ENCODE results near the gene C10orf62.
"Not testable (repeated sequence)": the region's sequence is repeated elsewhere in the genome, so short reads cannot be mapped to it uniquely, and the experiment has no call there.

The C10orf62 gene

GRCh38 chr10:97589479-97589878 lies at the start of gene C10orf62:
C10orf62 (plus strand) TSS chr10:97589721; CDS start chr10:97589898, 177 bp downstream.
- no peak for DNase-seq

GRCh38 chr10:97540669-97541500 lies 48.6 kb upstream of the C10orf62 start:
- DNase-seq: no peak

GRCh38 chr10:97542169-97543024 lies 47.1 kb upstream of the C10orf62 start:
- peak in 1 of 2 donors; percentile 29 for DNase-seq

- peak in 1 of 2 donors; percentile 72 for DNase-seq
Measured at GRCh38 chr10:97543025-97543546, 46.4 kb upstream of the C10orf62 start.

- DNase-seq: no peak
Measured at GRCh38 chr10:97546456-97547270, 42.9 kb upstream of the C10orf62 start.

GRCh38 chr10:97547271-97547600 lies 42.3 kb upstream of the C10orf62 start:
- no peak for DNase-seq

- DNase-seq: no peak
Measured at GRCh38 chr10:97547962-97548361, 41.6 kb upstream of the C10orf62 start.

- no peak for DNase-seq
Measured at GRCh38 chr10:97548828-97549455, 40.6 kb upstream of the C10orf62 start.

- no peak for DNase-seq
Measured at GRCh38 chr10:97549587-97550322, 39.8 kb upstream of the C10orf62 start.

- no peak for DNase-seq
Measured at GRCh38 chr10:97550336-97551149, 39.0 kb upstream of the C10orf62 start.

- no peak for DNase-seq
Measured at GRCh38 chr10:97551271-97551670, 38.2 kb upstream of the C10orf62 start.

GRCh38 chr10:97553575-97554031 lies 35.9 kb upstream of the C10orf62 start:
- DNase-seq: peak; percentile 56 to 61

- DNase-seq: not testable (repeated sequence)
Measured at GRCh38 chr10:97554336-97554735, 35.2 kb upstream of the C10orf62 start.

GRCh38 chr10:97555541-97555940 lies 34.0 kb upstream of the C10orf62 start:
- DNase-seq: not testable (repeated sequence)

- DNase-seq: not testable (repeated sequence)
Measured at GRCh38 chr10:97560731-97561381, 28.7 kb upstream of the C10orf62 start.

- DNase-seq: not testable (repeated sequence)
Measured at GRCh38 chr10:97561386-97562077, 28.0 kb upstream of the C10orf62 start.

GRCh38 chr10:97562329-97562728 lies 27.2 kb upstream of the C10orf62 start:
- not testable (repeated sequence) for DNase-seq

- DNase-seq: no peak
Measured at GRCh38 chr10:97563337-97563736, 26.2 kb upstream of the C10orf62 start.

- no peak for DNase-seq
Measured at GRCh38 chr10:97564776-97565175, 24.7 kb upstream of the C10orf62 start.
